Nephron (organoid): ENCODE data around the gene CALM3.

ENCODE experiments used
- H3K27ac Mint-ChIP-seq, 3 experiments: 2 replicates each; pipeline ENCODE4 v1.8.0; 2020; ENCODE audit warnings: mixed read lengths in 3 of 3, mild to moderate bottlenecking in 2 of 3, moderate library complexity in 1 of 3
- H3K27me3 Mint-ChIP-seq: 2 replicates; pipeline ENCODE4 v1.8.0; 2021; ENCODE audit warnings: low read depth, mild to moderate bottlenecking, moderate library complexity, mixed read lengths
- H3K36me3 Mint-ChIP-seq: 2 replicates; pipeline ENCODE4 v1.8.0; 2020; ENCODE audit warnings: low read depth, mixed read lengths
- H3K4me1 Mint-ChIP-seq: 2 replicates; pipeline ENCODE4 v1.8.0; 2020; ENCODE audit warnings: mixed read lengths
- H3K4me3 Mint-ChIP-seq, 3 experiments: 2 replicates each; pipeline ENCODE4 v1.8.0; 2020; ENCODE audit warnings: mild to moderate bottlenecking in 3 of 3, mixed read lengths in 3 of 3, moderate library complexity in 2 of 3
- H3K9me3 Mint-ChIP-seq: 2 replicates; pipeline ENCODE4 v1.8.0; 2020; ENCODE audit warnings: mixed read lengths
- TF ChIP-seq, protein P1 (sequence below), 3 experiments: fragments of 200-600 bp; sonication (generic); IDR thresholded peaks; one replicate each; pipeline ENCODE4 v1.5.0; 2021; ENCODE audit warnings: antibody characterized with exemption in 3 of 3; ENCODE audit not compliant: unreplicated experiment in 3 of 3

Gene CALM3

DNA sequence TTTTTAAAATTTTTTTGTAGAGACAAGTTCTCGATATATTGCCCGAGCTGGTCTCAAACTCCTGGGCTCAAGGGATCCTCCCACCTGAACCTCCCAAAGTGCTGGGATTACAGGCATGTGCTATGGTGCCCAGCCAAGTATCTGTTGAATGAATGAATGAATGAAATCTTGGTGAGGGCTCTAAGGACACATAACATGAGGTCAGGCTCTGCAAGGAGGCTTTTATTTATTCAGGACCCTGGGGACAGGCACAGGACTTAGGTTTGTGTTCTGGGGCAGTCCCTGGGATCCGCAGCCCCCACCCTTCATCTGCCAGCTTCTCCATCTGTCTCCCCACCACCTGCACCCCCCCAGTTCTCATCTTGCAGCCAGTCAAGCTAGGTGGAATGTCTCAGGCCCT is 19.1 kb downstream of the CALM3 start:
- Mint-ChIP-seq H3K27ac (peak overlapping the region in 2 of 3 experiments; percentile 81 to 87), H3K9me3 (no peaks in the 10 kb centered on the region), H3K36me3 (no peaks in the 10 kb centered on the region), H3K4me3 (peak overlapping the region in 1 of 3 experiments; percentile 59), H3K27me3 (peaks cover 4% of the 10 kb centered on the region), H3K4me1 (peaks cover 48% of the 10 kb centered on the region)
- TF ChIP-seq, protein P1, sequence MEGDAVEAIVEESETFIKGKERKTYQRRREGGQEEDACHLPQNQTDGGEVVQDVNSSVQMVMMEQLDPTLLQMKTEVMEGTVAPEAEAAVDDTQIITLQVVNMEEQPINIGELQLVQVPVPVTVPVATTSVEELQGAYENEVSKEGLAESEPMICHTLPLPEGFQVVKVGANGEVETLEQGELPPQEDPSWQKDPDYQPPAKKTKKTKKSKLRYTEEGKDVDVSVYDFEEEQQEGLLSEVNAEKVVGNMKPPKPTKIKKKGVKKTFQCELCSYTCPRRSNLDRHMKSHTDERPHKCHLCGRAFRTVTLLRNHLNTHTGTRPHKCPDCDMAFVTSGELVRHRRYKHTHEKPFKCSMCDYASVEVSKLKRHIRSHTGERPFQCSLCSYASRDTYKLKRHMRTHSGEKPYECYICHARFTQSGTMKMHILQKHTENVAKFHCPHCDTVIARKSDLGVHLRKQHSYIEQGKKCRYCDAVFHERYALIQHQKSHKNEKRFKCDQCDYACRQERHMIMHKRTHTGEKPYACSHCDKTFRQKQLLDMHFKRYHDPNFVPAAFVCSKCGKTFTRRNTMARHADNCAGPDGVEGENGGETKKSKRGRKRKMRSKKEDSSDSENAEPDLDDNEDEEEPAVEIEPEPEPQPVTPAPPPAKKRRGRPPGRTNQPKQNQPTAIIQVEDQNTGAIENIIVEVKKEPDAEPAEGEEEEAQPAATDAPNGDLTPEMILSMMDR (IDR thresholded peaks at IDR 0.05; ENCODE audit: unreplicated experiment in 3 of 3), result no peak

DNA sequence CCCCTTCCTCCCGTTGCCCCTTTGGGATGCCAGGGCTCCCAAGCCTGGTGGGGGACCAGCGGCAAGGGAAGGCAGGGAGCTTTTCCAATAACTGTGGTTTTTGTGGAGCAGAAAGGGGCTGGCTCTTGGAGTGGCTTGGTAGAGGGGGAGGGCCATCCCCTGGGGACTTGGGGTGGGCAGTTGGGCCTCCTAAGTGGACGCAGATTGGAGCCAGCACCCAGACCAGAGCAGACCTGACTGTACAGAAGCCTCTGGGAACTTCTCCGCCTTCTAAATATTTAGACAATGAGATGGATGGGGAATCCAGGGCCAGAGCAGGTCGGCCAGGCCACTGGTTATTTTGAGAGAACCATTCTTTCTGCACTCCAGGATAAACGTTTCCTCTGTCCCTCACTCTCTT is 19.6 kb downstream of the CALM3 start:
- Mint-ChIP-seq H3K27me3 (peaks cover 4% of the 10 kb centered on the region), H3K4me1 (peaks cover 52% of the 10 kb centered on the region), H3K36me3 (no peaks in the 10 kb centered on the region), H3K27ac (peak overlapping the region; percentile 22 to 87 (median 81)), H3K9me3 (no peaks in the 10 kb centered on the region), H3K4me3 (peak overlapping the region in 1 of 3 experiments; percentile 59)
- TF ChIP-seq, protein P1 (IDR thresholded peaks at IDR 0.05; ENCODE audit: unreplicated experiment in 3 of 3), result no peak

DNA sequence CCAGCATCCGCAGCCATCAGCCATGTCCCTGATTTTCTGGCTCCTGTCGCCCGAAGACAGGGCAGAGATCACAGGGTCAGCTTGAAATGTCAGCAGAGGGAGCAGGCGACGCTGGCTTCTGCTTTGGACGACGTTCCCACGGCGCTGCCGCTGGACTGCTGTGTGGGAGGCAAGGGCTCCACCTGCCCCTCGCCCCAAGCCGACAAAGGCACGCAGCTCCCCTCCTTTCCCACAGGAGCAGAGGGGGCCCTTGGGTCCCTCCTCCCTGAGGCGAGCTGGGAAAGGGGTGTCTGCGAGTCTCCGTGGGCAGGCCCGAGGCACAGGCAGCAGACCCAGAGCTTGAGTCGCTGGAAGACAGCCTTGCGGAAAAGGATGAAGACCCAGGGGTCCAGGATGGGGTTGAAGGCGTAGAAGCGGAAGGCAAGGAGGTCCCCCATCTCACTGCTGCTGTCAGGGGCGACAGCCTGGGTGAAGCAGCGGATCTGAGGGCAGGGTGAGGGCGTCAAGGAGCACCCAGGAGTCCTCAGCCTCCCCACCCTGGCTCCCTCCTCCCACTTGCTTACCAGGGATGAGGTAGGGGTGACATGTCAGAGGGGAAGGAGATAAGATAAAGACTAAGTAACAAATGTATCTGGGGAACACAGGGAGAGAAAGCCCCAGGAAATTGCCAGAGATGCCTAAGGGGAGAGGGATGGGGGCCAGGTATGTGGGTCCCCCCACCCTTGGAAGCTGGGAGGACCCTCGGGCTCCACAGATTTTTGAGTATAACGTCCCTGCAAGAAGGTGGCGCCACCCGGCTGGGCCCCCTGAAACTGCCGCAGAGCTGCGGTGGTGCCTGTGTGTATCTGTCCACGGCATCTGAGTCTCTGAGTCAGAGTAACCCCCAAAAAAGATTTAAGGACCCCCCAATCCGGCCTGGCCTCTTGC is 20.3 kb downstream of the CALM3 start:
- Mint-ChIP-seq H3K27me3 (no peaks in the 10 kb centered on the region), H3K27ac (peak overlapping the region; percentile 22 to 87 (median 81)), H3K36me3 (no peaks in the 10 kb centered on the region), H3K4me3 (peak overlapping the region; percentile 10 to 70 (median 53)), H3K4me1 (peaks cover 52% of the 10 kb centered on the region), H3K9me3 (no peaks in the 10 kb centered on the region)
- TF ChIP-seq, protein P1 (IDR thresholded peaks at IDR 0.05; ENCODE audit: unreplicated experiment in 3 of 3), result no peak

DNA sequence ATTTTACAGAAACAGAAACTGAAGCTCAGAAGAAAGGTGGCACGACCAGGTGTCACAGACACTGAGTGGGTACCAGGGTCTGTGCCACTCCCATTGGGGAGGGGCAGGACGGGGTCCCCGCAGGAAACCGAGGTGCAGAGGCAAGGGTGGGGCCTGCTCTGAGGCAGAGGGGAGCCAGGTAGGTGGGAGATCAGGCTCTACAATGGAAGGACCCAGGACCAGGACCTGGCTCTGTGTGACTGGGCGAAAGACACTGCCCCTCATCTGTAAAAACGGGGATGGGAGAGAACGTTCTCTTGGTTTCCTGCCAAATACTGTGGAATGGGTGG is 21.0 kb downstream of the CALM3 start:
- Mint-ChIP-seq H3K9me3 (no peaks in the 10 kb centered on the region), H3K27ac (peak overlapping the region in 2 of 3 experiments; percentile 72 to 87), H3K4me1 (peaks cover 46% of the 10 kb centered on the region), H3K36me3 (no peaks in the 10 kb centered on the region), H3K27me3 (no peaks in the 10 kb centered on the region), H3K4me3 (peak overlapping the region in 2 of 3 experiments; percentile 38 to 61)
- TF ChIP-seq, protein P1 (IDR thresholded peaks at IDR 0.05; ENCODE audit: unreplicated experiment in 3 of 3), result no peak

DNA sequence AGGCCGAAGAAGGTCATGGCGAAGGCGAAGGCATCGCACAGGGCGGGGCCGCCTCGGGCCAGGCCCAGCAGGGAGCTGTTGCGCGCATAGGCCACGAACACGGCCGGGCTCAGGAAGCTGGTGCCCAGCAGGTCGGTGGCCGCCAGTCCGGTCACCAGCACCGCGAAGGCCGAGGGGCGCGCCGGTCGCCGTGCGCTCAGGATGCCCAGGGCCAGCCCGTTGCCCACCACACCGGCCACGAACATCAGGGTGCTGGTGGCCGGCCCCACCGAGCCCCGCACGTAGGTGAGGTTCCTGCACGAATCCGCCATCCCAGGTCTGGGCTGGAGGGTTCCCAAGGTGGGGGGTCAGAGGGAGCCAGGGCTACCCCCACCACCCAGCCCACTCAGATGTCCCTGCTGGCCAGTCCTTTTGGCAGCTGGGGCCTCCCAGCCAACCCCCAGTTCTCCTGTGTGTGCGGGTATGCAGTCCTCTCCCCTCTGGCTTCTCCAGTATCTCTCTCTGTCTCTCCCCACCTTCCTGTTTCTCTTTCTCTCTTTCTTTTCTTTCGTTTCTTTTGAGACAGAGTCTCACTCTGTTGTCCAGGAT is 22.9 kb downstream of the CALM3 start:
- no peaks in the 10 kb centered on the region for H3K36me3 Mint-ChIP-seq
- no peaks in the 10 kb centered on the region for H3K27me3 Mint-ChIP-seq
- H3K4me1 Mint-ChIP-seq, result peaks cover 45% of the 10 kb centered on the region
- no peaks in the 10 kb centered on the region for H3K9me3 Mint-ChIP-seq
- peak overlapping the region in 2 of 3 experiments; percentile 79 to 90 for H3K27ac Mint-ChIP-seq
- peak overlapping the region in 2 of 3 experiments; percentile 27 to 75 for H3K4me3 Mint-ChIP-seq
- TF ChIP-seq, protein P1 (IDR thresholded peaks at IDR 0.05; ENCODE audit: unreplicated experiment in 3 of 3), result no peak
